GM20431 (cell line): ENCODE data around the gene SLC6A19.

Source experiments
- in situ Hi-C: fragments of 300-500 bp; cut with MseI, MboI; formaldehyde crosslinking; loops from one replicate; pipeline ENCODE4 v1.15.0; 2020; ENCODE audit warnings: low sequenced_read_pairs; ENCODE audit not compliant: unreplicated experiment

Gene SLC6A19

DNA sequence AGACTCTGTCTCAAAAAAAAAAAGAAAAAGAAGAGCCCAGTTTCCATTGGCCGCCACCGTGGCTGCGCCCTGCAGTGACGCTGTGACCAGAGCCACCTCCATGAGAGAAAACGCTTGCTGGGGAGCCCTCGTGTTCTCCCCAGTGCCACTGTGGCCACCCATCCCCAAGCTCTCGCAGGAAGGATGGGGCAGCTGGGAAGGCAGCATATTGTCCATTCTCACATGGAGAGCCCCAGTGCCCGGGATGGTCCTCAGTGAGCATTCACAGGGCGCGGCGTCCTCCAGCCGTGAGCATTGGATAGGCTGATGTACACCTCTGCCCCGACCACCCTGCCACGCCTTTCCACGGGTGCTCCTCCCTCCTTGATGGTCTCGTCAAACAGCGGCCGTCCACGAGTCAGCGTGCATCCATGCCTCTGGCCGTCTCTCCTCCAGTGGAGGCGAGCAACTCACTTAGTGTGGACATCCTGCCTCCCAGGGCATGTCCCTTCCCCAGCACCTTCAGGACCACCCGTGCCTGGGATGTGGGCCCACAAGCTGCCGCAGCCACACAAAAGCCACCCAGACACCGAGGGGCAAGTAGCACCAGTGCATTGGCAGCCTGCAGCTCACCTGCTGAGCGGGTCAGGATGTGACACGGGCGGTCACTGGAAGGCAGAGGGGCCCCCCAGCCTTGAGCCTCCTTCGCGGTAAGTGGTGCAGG, 23.4 kb upstream of the SLC6A19 start:
- in situ Hi-C loops: loop anchor here (10.0 kb wide), 1 partner anchor 467 kb away; no protein-coding TSS in a partner anchor

DNA sequence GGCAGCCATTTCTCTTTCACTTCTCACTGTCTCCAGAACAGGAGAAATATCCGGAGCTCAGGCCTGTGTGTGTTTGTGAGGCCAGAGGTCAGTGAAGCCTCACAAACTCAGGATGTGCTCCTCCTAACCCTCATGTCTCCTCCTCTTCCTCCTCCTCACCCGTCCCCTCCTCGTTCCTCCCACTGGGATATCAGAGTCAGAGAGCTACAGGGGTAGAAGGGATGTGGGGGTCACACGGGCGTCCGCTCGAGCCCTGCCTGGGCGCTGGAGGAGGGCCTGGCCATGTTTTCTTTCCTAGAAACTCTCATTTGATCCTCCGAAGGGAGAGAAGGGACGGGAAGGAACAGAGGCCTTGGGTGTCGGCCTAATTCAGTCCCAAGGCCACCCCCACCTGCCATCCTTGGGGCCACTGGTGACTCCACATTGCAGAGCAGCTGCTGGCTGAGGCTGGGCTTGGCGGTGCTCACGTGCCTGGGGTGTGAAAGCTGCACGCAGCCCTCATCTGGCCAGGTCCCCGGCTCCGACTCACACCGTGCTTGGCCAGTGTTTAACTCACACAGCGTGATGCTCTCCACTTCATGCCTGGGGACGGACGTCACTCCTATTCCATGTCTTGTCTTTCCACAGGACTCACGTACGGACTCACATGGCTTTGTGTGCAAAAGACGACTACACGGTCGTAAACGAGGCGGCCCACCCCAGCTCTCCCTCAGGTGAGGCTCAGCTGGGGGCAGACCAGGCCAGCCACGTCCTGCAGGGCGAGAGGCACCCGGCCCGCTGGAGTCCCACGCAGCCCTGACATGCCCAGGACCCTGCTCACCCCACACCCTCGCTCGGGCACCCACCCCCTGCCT, 22.6 kb upstream of the SLC6A19 start:
- in situ Hi-C loops: loop anchor here (10.0 kb wide), 1 partner anchor 466 kb away; no protein-coding TSS in a partner anchor

DNA sequence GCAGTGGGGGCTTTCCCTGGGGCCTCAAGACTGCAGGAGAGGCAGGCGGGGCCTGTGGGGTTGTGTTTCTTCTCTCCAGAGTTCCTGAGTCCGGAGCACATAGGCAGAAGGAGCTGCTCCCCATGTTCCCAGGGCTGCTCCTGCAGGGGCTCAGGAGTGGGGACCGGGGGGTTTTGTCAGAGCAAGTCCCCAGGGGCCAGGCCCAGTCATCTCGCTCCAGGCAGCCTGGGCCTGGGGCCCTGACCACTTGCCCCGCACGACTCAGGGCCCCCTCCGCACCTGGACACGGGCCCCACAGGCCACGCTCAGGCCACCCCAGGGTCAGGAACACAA, 22.0 kb upstream of the SLC6A19 start:
- in situ Hi-C loops: loop anchor here (10.0 kb wide), 1 partner anchor 465 kb away; no protein-coding TSS in a partner anchor

- in situ Hi-C loops: no loop called here
Measured at GRCh38 chr5:1180096-1180495, 21.3 kb upstream of the SLC6A19 start.

- in situ Hi-C loops: no loop called here
Measured at GRCh38 chr5:1180841-1181271, 20.5 kb upstream of the SLC6A19 start.

DNA sequence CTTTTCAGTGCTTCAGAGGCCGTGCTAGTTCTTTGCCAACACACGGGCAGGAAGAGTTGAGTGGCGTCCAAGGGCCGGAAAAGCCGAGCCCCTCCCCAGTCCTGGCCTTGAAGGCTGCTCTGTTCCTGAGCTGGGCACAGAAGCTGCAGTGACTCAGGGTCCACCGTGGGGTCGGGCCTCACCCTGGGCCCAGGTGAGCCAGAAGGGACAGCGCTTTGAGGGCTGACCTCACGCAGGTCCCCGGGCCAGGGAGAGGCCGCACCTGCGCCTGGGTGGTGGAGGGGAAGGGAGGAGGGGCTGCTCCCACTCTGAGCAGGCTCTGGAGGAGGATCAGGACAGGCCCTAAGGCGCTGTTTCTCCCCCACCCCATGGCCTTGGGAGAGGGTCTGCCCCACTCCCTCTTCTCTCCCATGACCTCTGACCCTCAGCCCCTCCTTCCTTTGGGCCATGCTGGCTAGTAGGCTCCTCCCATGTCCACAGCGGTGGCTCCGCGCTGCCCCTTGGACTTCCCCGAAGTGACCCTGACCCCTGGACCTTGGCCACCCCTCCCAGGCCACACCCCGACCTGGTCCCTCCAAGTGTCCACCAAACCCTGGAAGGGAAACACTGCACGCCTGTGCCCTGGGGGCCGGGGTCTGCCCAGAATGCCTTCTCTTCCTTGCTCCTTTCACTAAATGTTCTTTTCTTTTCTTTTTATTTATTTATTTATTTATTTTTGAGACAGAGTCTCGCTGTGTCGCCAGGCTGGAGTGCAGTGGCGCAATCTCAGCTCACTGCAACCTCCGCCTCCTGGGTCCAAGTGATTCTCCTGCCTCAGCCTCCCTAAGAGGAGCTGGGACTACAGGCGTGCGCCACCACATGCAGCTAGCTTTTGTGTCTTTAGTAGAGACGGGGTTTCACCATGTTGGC, 19.7 kb upstream of the SLC6A19 start:
- in situ Hi-C loops: no loop called here

GRCh38 chr5:1182360-1182632, 19.1 kb upstream of the SLC6A19 start:
- in situ Hi-C loops: no loop called here

DNA sequence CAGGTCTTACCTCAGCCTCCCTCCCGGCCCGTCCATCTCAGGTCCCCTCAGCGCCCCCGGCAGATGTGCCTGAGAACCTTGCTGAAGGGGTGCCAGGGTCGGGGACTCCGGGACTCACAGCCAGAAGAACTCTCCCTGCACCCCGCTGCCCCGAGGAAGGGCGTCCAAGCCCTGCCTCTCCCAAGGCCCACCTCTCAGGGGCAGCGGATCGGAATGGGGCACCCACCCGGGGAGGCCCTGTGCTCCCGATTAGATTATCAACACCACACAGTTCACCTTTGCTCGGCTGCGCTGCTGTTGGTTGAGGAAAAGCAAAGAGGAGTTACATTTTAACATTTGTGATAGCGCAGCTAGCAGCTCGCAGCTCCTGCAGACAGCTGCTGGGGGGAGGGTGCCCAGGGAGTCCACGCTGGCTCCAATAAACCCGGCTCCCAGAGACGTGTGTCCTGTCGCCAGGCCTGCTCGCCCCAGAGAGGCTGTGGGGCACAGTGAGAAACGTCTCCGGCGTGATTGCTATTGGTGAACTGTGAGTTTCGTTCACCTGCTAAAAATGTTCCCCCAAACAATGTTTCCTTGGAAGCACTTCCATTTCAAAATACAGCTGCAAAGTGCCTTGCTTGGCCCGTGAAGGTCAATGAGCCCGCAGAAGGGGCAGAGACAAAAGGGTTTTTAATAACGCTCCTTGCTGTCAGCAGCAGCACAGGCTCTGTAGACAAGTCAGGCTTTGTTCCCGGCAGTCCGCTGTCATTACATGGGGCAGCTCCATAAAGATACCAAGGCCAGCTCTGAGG, 18.6 kb upstream of the SLC6A19 start:
- in situ Hi-C loops: no loop called here

DNA sequence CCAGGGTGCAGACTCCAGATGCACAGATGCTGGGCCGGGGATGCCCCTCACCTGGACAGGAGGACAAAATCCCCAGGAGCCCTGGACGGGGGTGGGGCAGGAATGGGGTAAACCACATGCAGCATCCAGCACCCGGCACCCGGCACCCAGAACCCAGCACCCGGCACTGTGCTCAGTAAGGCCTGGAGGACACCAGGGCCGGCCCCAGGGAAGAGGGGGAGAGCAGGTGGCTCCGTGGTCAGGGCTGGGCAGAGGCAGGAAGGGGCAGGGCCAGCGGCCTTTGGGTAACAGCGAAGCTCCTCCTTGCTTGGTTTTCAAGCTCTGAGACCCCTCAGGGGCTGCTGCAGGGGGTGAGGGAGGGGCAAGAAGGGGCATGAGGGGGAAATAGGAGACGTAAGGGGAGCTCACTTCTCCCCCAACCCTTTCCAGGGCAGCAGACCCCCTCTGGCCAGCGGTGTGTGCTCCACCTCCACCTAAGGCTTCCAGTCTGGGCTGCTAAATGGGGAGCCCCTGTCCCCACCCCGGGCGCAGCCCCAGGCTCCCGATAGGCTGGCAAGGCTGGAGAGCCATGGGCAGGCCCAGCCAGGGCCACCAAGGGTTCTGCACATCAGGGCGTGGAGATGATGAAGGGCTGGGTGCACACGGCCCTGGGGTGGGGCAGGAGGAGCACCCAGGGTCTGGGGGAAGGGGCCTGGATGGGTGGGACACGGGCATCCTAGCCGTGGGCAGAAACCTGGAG, 17.8 kb upstream of the SLC6A19 start:
- in situ Hi-C loops: no loop called here

- in situ Hi-C loops: no loop called here
Measured at GRCh38 chr5:1184163-1184470, 17.3 kb upstream of the SLC6A19 start.

DNA sequence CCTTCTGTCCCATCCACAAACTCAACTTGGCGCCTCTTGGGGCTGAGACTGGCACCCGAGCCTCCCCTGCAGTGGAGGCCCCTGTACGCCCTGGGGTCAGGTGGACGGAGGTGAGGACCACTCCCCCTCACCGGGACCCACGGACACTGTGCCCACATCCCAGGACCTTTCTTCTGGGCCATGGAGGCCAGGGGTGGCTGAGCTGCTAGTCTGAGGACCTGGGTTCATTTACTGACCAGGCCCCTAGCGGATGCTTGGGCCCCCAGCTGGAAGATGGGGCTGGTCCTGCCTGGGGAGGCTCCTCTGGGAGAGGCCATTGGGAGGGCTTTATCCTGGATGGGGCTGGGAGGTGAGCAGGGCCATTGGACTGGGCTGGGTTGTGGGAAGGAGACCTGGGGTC, 16.9 kb upstream of the SLC6A19 start:
- in situ Hi-C loops: no loop called here

GRCh38 chr5:1185038-1185627, 16.3 kb upstream of the SLC6A19 start:
- in situ Hi-C loops: no loop called here

- in situ Hi-C loops: no loop called here
Measured at GRCh38 chr5:1185629-1186350, 15.6 kb upstream of the SLC6A19 start.

GRCh38 chr5:1186351-1187233, 14.8 kb upstream of the SLC6A19 start:
- in situ Hi-C loops: no loop called here

GRCh38 chr5:1187234-1187949, 14.0 kb upstream of the SLC6A19 start:
- in situ Hi-C loops: no loop called here

DNA sequence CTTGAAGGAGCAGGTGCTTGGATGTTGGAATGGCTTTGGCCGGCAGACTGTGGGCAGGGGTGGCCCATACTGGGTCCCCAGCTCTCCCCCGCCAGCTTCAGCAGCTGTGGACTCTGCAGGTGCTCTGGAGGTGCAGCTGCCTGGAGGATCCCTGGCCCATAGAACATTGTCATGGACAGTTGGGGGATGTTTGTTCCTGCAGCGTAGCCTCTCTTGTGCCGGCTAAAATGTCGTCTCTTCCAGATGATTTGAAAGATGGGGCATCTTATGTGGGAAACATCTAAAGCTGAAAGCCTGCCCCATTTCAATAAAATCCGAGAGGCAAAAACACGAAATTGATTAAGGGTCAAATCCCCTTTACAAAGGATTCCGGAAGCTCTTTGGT, 13.5 kb upstream of the SLC6A19 start:
- in situ Hi-C loops: no loop called here

- in situ Hi-C loops: no loop called here
Measured at GRCh38 chr5:1188464-1188863, 12.9 kb upstream of the SLC6A19 start.
